ENCODE results near the gene NUSAP1. TPM values are rescaled to one million over a fixed set of nuclear protein-coding genes. Genes with fewer than 3 reads are reported as not detected.
"Not testable (repeated sequence)": the region's sequence is repeated elsewhere in the genome, so short reads cannot be mapped to it uniquely, and the experiment has no call there.

The NUSAP1 gene
- total RNA-seq, 4 donors from 2014 or later, result 0.74 to 11.8 (median 3.2) TPM; not detected in 1

- DNase-seq (ENCODE audit: low spot score) (no peak), ATAC-seq (ENCODE audit: low FRiP score) (no peak)
- TF ChIP-seq, protein P1, sequence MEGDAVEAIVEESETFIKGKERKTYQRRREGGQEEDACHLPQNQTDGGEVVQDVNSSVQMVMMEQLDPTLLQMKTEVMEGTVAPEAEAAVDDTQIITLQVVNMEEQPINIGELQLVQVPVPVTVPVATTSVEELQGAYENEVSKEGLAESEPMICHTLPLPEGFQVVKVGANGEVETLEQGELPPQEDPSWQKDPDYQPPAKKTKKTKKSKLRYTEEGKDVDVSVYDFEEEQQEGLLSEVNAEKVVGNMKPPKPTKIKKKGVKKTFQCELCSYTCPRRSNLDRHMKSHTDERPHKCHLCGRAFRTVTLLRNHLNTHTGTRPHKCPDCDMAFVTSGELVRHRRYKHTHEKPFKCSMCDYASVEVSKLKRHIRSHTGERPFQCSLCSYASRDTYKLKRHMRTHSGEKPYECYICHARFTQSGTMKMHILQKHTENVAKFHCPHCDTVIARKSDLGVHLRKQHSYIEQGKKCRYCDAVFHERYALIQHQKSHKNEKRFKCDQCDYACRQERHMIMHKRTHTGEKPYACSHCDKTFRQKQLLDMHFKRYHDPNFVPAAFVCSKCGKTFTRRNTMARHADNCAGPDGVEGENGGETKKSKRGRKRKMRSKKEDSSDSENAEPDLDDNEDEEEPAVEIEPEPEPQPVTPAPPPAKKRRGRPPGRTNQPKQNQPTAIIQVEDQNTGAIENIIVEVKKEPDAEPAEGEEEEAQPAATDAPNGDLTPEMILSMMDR (IDR thresholded peaks at IDR 0.05), result no peak
Measured at GRCh38 chr15:41288464-41288863, 44.2 kb upstream of the NUSAP1 start.

DNA sequence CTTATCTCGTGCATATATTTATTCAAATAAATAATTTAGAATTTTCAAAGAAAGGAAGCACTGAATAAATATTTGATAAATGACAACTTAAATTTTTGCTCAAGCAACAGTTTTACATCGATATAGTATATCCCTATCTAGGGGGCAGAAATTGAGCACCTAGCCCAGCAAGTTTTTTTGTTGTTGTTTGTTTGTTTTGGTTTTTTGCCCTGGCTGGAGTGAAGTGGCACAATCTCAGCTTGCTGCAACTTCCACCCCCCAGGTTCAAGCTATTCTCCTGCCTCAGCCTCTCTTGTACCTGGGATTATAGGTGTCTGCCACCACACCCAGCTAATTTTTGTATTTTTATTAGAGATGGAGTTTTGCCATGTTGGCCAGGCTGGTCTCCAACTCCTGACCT lies 42.7 kb upstream of the NUSAP1 start:
- no peak for DNase-seq (ENCODE audit: low spot score)

DNA sequence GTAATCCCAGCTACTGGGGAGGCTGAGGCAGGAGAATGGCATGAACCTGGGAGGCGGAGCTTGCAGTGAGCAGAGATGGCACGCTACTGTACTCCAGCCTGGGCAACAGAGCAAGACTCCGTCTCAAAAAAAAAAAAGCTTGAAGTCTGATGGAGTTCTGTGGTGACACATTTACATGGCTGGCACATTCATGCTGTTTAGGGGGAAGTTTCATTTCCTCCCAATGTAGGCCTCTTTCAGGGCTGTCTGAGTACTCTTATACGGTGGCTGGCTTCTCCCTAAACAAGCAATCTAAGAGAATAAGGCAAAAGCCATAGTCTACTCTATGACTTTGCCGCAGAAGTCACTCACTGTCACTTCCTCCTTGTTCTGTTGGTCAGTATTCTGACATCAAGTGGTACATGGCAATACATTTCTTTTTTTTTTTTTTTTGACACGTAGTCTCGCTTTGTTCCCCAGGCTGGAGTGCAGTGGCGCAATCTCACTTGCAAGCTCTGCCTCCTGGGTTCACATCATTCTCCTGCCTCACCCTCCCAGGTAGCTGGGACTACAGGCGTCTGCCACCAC lies 41.5 kb upstream of the NUSAP1 start:
- DNase-seq (ENCODE audit: low spot score) (no peak), ATAC-seq (ENCODE audit: low FRiP score) (no peak)
- TF ChIP-seq, protein P1 (IDR thresholded peaks at IDR 0.05), result no peak

More for the DNA sequence above, 42.7 kb upstream of the NUSAP1 start:
- no peak for ATAC-seq (ENCODE audit: low FRiP score)
- TF ChIP-seq, protein P1 (IDR thresholded peaks at IDR 0.05), result no peak

DNA sequence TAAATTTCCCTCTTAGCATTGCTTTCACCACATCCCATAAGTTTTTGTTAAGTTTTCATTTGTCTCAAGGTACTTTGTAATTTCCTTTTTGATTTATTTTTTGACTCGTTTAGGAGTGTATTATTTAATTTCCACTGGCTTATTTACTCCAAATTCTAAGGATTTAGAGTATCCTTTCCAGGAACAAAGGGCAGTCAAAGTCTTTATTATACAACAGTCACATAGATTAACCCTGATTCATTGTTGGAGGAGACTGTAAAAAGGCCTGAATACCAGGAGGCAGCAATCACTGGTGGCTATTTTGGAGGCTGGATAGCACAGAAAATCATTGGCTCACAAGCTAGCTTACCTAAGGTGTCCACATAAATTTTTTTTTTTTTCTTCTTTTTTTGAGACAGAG lies 40.2 kb upstream of the NUSAP1 start:
- no peak for DNase-seq (ENCODE audit: low spot score)
- TF ChIP-seq, protein P1 (IDR thresholded peaks at IDR 0.05), result no peak
- ATAC-seq (ENCODE audit: low FRiP score), result no peak

DNA sequence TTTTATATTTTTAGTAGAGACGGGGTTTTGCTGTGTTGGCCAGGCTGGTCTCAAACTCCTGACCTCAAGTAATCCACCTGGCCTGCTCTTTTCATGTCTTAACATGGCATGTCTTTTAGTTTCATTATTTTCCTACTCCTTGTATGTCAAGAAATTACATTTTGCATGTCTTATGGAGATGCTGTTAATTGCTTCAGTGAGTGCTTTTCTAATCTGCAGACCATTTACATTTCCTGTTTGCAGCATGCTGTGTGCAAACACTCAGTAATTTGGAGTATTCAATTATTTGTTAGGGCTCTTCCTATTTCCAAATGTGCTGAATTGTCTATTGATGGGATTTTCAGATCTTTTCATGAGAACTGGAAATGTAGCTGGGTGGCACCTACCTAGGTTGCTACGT lies 31.5 kb upstream of the NUSAP1 start:
- not testable (repeated sequence) for ATAC-seq (ENCODE audit: low FRiP score); DNase-seq (ENCODE audit: low spot score)

GRCh38 chr15:41301587-41301986 lies 31.1 kb upstream of the NUSAP1 start:
- ATAC-seq (ENCODE audit: low FRiP score) (no peak), DNase-seq (ENCODE audit: low spot score) (no peak)
- TF ChIP-seq, protein P1 (IDR thresholded peaks at IDR 0.05), result no peak

GRCh38 chr15:41304149-41304770 lies 28.4 kb upstream of the NUSAP1 start:
- ATAC-seq (ENCODE audit: low FRiP score), result no peak
- DNase-seq (ENCODE audit: low spot score), result no peak
- TF ChIP-seq, protein P1 (IDR thresholded peaks at IDR 0.05), result no peak

Data from omental fat pad (tissue), 4 donors.